ENCODE results near the gene EGF. TPM values are rescaled to one million over a fixed set of nuclear protein-coding genes. Genes with fewer than 3 reads are reported as not detected.

EGF gene
- total RNA-seq, 1 donor from 2014 or later: not detected

GRCh38 chr4:110003401-110004187 lies 90.9 kb downstream of the EGF start:
- H3K9me3 Mint-ChIP-seq: no peaks in the 10 kb centered on the region

GRCh38 chr4:110004556-110004955 lies 91.9 kb downstream of the EGF start:
- DNase-seq: no peak
- H3K4me1 Mint-ChIP-seq: peaks cover 19% of the 10 kb centered on the region
- no peak overlapping the region for H3K4me3 Mint-ChIP-seq
- intact Hi-C loops (cut with micrococcal nuclease): loop anchor here (2.0 to 10.0 kb wide), 2 partner anchors 206 to 280 kb away; no protein-coding TSS in a partner anchor
- H3K9me3 Mint-ChIP-seq: no peaks in the 10 kb centered on the region
- H3K36me3 Mint-ChIP-seq (ENCODE audit: low read depth): no peaks in the 10 kb centered on the region
- H3K27ac Mint-ChIP-seq: no peak overlapping the region
- H3K27me3 Mint-ChIP-seq: peaks cover 7% of the 10 kb centered on the region

More at GRCh38 chr4:110003401-110004187, 90.9 kb downstream of the EGF start:
- no peak overlapping the region for H3K4me3 Mint-ChIP-seq
- peaks cover 19% of the 10 kb centered on the region for H3K4me1 Mint-ChIP-seq
- no peak overlapping the region for H3K27ac Mint-ChIP-seq
- intact Hi-C loops (cut with micrococcal nuclease): loop anchor here (2.0 to 10.0 kb wide), 2 partner anchors 207 to 281 kb away; no protein-coding TSS in a partner anchor
- no peak for DNase-seq
- H3K36me3 Mint-ChIP-seq (ENCODE audit: low read depth): no peaks in the 10 kb centered on the region
- peaks cover 5% of the 10 kb centered on the region for H3K27me3 Mint-ChIP-seq

- Mint-ChIP-seq H3K4me1 (peaks cover 19% of the 10 kb centered on the region), H3K4me3 (no peak overlapping the region), H3K27ac (no peak overlapping the region), H3K9me3 (no peaks in the 10 kb centered on the region), H3K36me3 (ENCODE audit: low read depth) (no peaks in the 10 kb centered on the region), H3K27me3 (peaks cover 7% of the 10 kb centered on the region)
- DNase-seq: peak; percentile 80
- intact Hi-C loops (cut with micrococcal nuclease): loop anchor here (1.0 to 10.0 kb wide), 5 partner anchors 192 to 511 kb away; partner anchors contain the start of gene ELOVL6
These were observed 92.9 kb downstream of the EGF start for GRCh38 chr4:110005461-110006056.

GRCh38 chr4:110007217-110007616 lies 94.5 kb downstream of the EGF start:
- Mint-ChIP-seq H3K4me1 (peaks cover 13% of the 10 kb centered on the region), H3K9me3 (no peaks in the 10 kb centered on the region), H3K27me3 (peaks cover 6% of the 10 kb centered on the region), H3K27ac (no peak overlapping the region), H3K4me3 (no peak overlapping the region), H3K36me3 (ENCODE audit: low read depth) (no peaks in the 10 kb centered on the region)
- intact Hi-C loops (cut with micrococcal nuclease): loop anchor here (5.0 to 10.0 kb wide), 2 partner anchors 190 to 278 kb away; partner anchors contain the start of gene ELOVL6
- no peak for DNase-seq

GRCh38 chr4:110008540-110008939 lies 95.9 kb downstream of the EGF start:
- H3K4me3 Mint-ChIP-seq: no peak overlapping the region
- H3K36me3 Mint-ChIP-seq (ENCODE audit: low read depth): no peaks in the 10 kb centered on the region
- peaks cover 11% of the 10 kb centered on the region for H3K4me1 Mint-ChIP-seq
- no peak for DNase-seq
- no peak overlapping the region for H3K27ac Mint-ChIP-seq
- H3K9me3 Mint-ChIP-seq: no peaks in the 10 kb centered on the region
- peaks cover 6% of the 10 kb centered on the region for H3K27me3 Mint-ChIP-seq
- intact Hi-C loops (cut with micrococcal nuclease): loop anchor here (5.0 to 10.0 kb wide), 2 partner anchors 189 to 276 kb away; partner anchors contain the start of gene ELOVL6

- H3K4me3 Mint-ChIP-seq: no peak overlapping the region
- DNase-seq: no peak
- no peak overlapping the region for H3K27ac Mint-ChIP-seq
- H3K36me3 Mint-ChIP-seq (ENCODE audit: low read depth): no peaks in the 10 kb centered on the region
- peaks cover 5% of the 10 kb centered on the region for H3K27me3 Mint-ChIP-seq
- no peaks in the 10 kb centered on the region for H3K9me3 Mint-ChIP-seq
- intact Hi-C loops (cut with micrococcal nuclease): loop anchor here (5.0 to 10.0 kb wide), 2 partner anchors 188 to 275 kb away; partner anchors contain the start of gene ELOVL6
- H3K4me1 Mint-ChIP-seq: peaks cover 4% of the 10 kb centered on the region
These were observed 96.9 kb downstream of the EGF start for GRCh38 chr4:110009550-110009949.

GRCh38 chr4:110010797-110011196 lies 98.1 kb downstream of the EGF start:
- Mint-ChIP-seq H3K9me3 (no peaks in the 10 kb centered on the region), H3K4me3 (no peak overlapping the region), H3K27me3 (peaks cover 5% of the 10 kb centered on the region), H3K27ac (no peak overlapping the region), H3K4me1 (peaks cover 2% of the 10 kb centered on the region), H3K36me3 (ENCODE audit: low read depth) (no peaks in the 10 kb centered on the region)
- no peak for DNase-seq
- intact Hi-C loops (cut with micrococcal nuclease): no loop called here

GRCh38 chr4:110012917-110013316 lies 100.2 kb downstream of the EGF start:
- no peaks in the 10 kb centered on the region for H3K36me3 Mint-ChIP-seq (ENCODE audit: low read depth)
- no peak overlapping the region for H3K4me3 Mint-ChIP-seq
- H3K9me3 Mint-ChIP-seq: no peaks in the 10 kb centered on the region
- DNase-seq: no peak
- H3K27me3 Mint-ChIP-seq: peaks cover 10% of the 10 kb centered on the region
- no peak overlapping the region for H3K27ac Mint-ChIP-seq
- H3K4me1 Mint-ChIP-seq: peaks cover 2% of the 10 kb centered on the region
- intact Hi-C loops (cut with micrococcal nuclease): no loop called here

- H3K4me1 Mint-ChIP-seq: peaks cover 2% of the 10 kb centered on the region
- DNase-seq: no peak
- H3K9me3 Mint-ChIP-seq: no peaks in the 10 kb centered on the region
- H3K27me3 Mint-ChIP-seq: peaks cover 10% of the 10 kb centered on the region
- intact Hi-C loops (cut with micrococcal nuclease): no loop called here
- H3K36me3 Mint-ChIP-seq (ENCODE audit: low read depth): no peaks in the 10 kb centered on the region
- H3K27ac Mint-ChIP-seq: no peak overlapping the region
- no peak overlapping the region for H3K4me3 Mint-ChIP-seq
These were observed 101.5 kb downstream of the EGF start for GRCh38 chr4:110014233-110014632.

- H3K27me3 Mint-ChIP-seq: peaks cover 14% of the 10 kb centered on the region
- no peak for DNase-seq
- H3K4me3 Mint-ChIP-seq: no peak overlapping the region
- H3K9me3 Mint-ChIP-seq: no peaks in the 10 kb centered on the region
- H3K36me3 Mint-ChIP-seq (ENCODE audit: low read depth): no peaks in the 10 kb centered on the region
- intact Hi-C loops (cut with micrococcal nuclease): no loop called here
- H3K4me1 Mint-ChIP-seq: no peaks in the 10 kb centered on the region
- H3K27ac Mint-ChIP-seq: no peak overlapping the region
These were observed 106.5 kb downstream of the EGF start for GRCh38 chr4:110019153-110019552.

GRCh38 chr4:110020139-110020538 lies 107.5 kb downstream of the EGF start:
- H3K4me1 Mint-ChIP-seq: no peaks in the 10 kb centered on the region

GRCh38 chr4:110020646-110021443 lies 108.2 kb downstream of the EGF start:
- H3K4me3 Mint-ChIP-seq: no peak overlapping the region
- DNase-seq: no peak

More at GRCh38 chr4:110020139-110020538, 107.5 kb downstream of the EGF start:
- no peak for DNase-seq
- intact Hi-C loops (cut with micrococcal nuclease): no loop called here
- no peaks in the 10 kb centered on the region for H3K36me3 Mint-ChIP-seq (ENCODE audit: low read depth)
- no peak overlapping the region for H3K27ac Mint-ChIP-seq
- no peaks in the 10 kb centered on the region for H3K9me3 Mint-ChIP-seq
- no peak overlapping the region for H3K4me3 Mint-ChIP-seq
- peaks cover 16% of the 10 kb centered on the region for H3K27me3 Mint-ChIP-seq

GRCh38 chr4:110022457-110022856 lies 109.8 kb downstream of the EGF start:
- DNase-seq: no peak
- Mint-ChIP-seq H3K4me3 (no peak overlapping the region), H3K27me3 (peaks cover 22% of the 10 kb centered on the region), H3K4me1 (no peaks in the 10 kb centered on the region), H3K9me3 (no peaks in the 10 kb centered on the region), H3K27ac (no peak overlapping the region), H3K36me3 (ENCODE audit: low read depth) (no peaks in the 10 kb centered on the region)
- intact Hi-C loops (cut with micrococcal nuclease): no loop called here

More at GRCh38 chr4:110020646-110021443, 108.2 kb downstream of the EGF start:
- intact Hi-C loops (cut with micrococcal nuclease): no loop called here
- Mint-ChIP-seq H3K9me3 (no peaks in the 10 kb centered on the region), H3K36me3 (ENCODE audit: low read depth) (no peaks in the 10 kb centered on the region), H3K27ac (no peak overlapping the region), H3K27me3 (peaks cover 21% of the 10 kb centered on the region), H3K4me1 (no peaks in the 10 kb centered on the region)
